Neural cell (in vitro differentiated cells): Measurements from ENCODE around the gene CRACR2B.

Experiments
- CTCF ChIP-seq: fragments of 450-650 bp; IDR thresholded peaks from 2 replicates; pipeline ENCODE4 v1.5.1; 2014; ENCODE audit warnings: antibody characterized with exemption, mild to moderate bottlenecking, moderate library complexity; ENCODE audit not compliant: poor library complexity, severe bottlenecking
- MXI1 ChIP-seq: fragments of 450-650 bp; conservative IDR thresholded peaks from 2 replicates; pipeline ENCODE4 v1.6.1; 2014; ENCODE audit warnings: antibody characterized with exemption, mild to moderate bottlenecking; ENCODE audit not compliant: poor library complexity, severe bottlenecking
- POLR2AphosphoS5 ChIP-seq: IDR thresholded peaks from 2 replicates; pipeline ENCODE4 v1.6.1; 2012
- RAD21 ChIP-seq: fragments of 450-650 bp; conservative IDR thresholded peaks from 2 replicates; pipeline ENCODE4 v1.6.1; 2014; ENCODE audit warnings: antibody characterized with exemption, mild to moderate bottlenecking, moderate library complexity
- REST ChIP-seq: IDR thresholded peaks from 2 replicates; pipeline ENCODE4 v1.6.1; 2012; ENCODE audit warnings: borderline replicate concordance

GRCh38 chr11:859394-860131, 31.8 kb downstream of the CRACR2B start:
- TF ChIP-seq CTCF, result no peak
- no peak for TF ChIP-seq REST
- TF ChIP-seq POLR2AphosphoS5, result no peak
- TF ChIP-seq MXI1, result no peak
- TF ChIP-seq RAD21, result no peak
